NCI-H510A (cell line): Measurements from ENCODE around the gene FSHR.

ENCODE experiments used
- DNase-seq: peaks from one replicate; lab custom pipeline; 2025; lab: John Stamatoyannopoulos, UW

FSHR gene

DNA sequence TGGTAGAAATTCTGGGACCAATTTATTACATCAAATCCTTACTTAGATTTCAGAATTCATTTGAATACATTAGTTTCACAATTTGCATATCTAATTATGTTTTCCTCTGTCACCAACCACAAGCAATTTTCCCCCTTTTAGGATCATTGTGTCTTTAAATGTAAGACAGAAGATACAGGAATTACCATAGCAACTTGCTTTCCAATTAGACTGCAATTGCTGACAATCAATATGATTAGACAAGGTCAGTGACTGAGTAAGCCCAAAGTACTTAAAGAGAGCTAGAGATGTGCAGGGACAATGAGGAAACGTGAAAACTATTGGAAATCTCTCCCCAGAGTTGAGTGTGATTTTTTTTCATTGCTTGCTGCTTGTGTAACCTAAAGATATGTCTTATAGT, 121.4 kb downstream of the FSHR start:
- no peak for DNase-seq

DNA sequence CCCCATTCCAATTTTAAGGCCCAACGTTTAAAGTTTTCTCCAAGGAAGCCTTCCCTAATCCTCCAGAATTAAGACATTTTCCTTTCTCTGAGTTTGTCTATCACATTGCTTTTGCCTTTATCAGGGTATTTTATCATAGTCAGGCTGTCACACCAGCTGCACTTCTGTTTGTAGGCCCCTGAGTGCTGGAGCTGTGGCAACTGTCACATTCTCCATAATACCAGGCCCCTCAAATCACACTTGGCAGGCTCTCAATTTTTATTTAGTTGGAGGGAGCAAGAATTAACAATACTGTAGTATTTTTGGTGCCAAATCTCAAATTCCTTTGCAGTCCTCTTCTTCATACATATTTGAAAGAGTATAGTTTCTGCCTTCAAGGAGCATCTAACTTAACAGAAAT, 122.2 kb downstream of the FSHR start:
- no peak for DNase-seq

DNA sequence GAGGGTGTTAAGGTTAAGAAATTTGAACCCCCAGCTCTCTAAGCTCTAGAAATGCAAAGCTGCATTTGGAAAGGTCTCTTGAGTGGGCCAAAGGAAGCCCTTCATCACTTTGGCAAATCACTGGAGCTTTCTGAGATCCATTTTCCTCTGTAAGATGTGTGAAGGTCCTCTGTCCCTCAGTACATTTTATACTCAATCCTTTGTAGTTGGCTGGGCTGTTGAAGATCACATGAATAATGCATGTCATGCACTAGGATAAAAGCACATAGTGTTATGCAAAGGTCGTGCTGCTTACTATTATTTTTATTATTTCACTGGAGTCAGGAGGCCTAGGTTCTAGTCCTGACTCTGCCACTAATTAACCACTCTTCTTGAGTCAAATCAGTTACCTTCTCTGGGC, 124.9 kb downstream of the FSHR start:
- DNase-seq: no peak

DNA sequence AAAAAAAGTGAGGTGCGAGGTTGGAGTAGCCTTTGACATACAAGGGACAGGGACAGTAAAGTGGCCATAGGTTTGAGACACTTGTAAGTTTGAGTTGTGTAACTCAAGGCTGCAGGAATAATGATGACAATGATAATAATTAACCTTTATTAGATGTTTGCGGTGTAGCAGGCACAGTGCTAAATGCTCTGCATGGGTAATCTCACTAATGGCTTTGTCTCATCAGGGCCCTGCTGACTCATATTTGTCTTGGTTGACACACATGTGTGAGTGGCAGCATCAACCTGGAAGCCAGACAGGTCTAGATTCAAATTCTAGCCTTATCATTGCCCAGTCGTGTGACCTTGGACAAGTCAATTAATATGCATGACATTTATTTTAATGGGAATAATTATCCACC, 126.2 kb downstream of the FSHR start:
- DNase-seq: no peak

DNA sequence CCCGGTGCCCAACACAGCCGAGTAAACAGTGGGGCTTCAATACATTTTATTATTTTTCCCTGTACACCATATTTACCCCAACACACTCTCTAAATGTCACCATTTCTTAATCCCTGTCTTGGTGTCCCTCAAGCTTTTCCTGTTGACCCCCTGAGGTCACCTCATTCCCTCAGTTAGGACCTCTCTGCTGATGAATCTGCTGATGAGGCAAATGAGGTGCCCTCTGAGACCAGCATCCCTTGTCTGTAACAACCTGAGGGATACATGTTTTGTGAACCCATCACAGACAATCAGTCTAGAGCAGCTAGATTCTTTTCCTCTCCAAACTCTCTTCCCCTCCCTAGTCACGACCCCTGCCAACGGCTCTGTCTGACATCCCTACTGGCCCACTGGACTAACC, 127.6 kb downstream of the FSHR start:
- no peak for DNase-seq

DNA sequence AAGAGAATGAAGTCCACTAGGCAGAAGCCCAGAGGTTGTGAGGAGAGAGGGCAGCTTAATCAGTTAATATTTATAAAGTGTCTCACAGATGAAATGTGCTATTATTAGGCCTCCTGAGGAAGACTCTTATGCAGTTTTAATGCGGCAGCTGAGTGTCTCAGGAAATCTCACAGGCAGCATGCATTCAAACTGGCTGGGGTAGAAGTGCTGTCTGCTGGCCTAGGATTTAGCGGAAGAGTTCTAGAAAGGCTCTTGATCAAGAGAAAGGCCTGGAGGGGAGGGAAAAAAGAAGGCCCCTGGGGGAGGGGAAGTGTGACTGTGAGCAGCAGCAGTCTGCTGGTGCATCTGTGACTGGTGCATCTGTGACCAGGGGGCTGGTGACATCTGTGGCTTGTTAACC, 133.0 kb downstream of the FSHR start:
- DNase-seq: no peak

DNA sequence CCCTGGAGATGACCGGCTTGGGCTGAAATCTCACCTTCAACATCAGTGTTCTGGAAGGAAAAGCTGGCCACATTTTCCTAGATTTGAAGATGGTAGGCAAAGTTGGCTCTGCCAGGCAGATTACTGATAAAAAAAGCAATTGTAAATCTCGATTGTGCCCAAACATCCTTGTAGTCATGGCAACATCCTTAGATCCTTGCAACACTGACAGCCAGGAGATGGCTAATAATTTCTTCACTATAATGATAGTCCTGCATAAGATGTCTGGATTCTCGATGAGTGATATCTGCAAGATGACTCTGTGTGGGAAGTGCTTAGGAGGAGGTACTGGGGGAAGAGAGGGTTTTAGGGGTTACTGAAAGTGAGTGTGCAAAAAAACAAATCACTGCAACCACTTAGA, 149.1 kb downstream of the FSHR start:
- DNase-seq: no peak

DNA sequence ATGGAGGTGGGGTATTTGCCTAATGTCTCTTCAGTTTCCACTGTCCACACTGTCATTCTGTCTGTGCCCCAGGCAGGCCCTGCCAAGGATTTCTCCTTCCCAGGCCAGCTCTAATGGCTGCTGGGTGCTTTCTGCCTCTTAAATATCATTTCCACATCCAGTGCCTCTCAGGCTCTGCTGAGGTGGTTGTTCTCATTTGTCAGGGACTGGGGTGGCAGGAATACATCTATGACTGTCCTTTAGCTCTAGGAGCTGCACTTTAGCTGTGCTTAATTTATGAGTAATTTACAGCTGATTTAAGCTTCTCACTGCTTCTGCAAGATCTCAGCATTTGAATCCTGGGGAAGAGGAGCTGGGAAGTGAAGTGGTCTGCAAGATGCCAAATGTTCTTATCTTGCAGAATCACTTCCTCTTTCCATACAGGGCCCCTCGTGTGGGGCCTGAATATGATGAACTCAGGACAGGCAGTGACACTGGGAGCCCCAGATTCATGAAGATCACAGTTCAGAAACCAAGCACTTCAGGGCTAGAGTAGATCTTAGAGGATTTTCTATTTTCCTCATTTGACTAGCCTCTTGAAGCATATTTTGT, 150.2 kb downstream of the FSHR start:
- no peak for DNase-seq

DNA sequence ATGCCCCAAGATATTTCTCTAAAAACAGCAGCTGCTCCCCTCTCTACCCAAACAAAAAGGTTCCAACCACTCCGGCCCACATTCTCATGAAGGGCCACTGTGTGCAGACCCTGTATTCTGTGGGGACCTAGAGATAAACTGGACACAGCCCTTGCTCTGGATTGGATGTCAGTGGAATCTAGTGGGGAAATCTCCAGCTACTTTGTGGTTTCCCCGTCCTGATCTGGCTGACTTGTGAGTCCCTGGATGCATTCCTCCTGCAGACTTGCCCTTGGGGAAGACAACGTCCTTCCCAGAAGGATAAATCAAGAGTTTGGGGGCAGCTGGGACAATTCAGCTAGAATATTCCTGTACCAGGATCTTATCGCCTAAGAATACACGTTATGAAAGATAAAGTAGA, 151.1 kb downstream of the FSHR start:
- DNase-seq: no peak

DNA sequence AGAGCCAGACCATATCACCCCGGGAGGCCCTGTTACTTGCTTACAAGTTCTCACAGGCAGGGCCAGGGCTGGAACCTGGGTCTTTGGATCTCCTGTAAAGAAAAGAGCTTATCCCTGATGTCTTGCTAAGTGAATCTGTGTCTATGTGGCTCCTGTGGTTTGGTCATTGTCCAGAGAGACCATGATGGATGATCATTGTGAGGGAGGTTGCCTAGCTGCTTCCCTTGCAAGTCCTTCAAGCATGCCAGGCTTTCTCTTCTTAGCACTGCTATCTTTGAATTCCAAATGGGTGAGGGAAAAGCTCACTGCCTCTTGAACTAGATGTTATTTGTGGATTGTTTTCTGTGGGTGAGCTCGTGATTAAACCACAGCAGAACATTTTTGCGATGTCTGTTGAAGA, 151.6 kb downstream of the FSHR start:
- no peak for DNase-seq

DNA sequence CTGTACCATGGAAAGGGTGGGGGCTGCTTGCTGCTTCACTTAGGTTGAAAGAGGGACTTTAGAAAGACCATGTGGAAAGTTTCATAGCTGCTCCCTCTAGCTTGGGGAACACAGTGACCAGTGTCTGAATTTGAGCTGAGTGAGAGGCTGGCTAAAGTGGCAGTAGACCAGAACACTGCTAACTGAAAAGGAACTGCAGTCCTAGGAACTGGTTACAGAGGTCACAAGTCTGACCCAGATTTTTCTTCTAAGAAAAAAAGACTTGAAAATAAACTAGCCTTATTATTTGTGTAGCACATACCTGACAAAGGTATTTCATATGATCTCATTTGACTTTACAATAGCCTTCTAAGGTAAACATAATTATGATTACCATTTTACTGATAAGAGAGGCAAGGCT, 153.6 kb downstream of the FSHR start:
- no peak for DNase-seq

DNA sequence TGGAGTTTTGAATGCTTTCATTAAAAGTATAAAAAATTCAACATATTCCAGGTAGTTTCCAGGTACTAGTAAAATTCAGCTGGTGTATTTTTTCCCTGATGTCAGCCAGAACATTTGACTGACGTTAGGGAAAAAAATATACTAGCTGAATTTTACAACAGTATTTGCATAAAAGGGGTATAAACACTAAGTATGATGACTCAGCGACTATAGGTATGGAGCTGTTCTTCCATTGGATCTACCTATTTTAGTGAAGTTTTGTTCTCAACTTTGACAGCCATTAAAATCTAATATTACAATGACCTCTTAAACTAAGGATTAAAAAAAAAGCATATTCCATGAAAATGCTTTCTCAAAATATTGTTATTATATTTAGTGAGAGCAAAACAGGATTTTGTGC, 155.9 kb downstream of the FSHR start:
- DNase-seq: no peak

DNA sequence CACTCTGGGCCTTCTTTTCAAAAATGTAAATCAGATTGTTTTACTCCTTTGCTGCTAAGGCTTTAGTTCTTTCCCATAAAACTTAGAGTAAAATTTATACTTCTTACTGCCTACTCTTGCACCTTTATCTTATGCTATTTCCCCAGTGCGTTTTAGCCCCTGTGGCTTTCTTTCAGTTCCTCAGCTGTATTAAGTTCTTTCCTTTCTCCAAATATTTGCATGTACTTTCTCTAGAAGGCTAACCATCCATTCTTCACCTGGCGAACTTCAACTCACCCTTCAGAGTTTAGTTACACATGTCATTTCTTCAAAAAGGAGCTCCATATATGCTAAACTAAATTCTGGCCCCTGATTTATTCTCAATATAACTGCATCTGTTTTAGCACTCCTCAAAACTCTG, 160.7 kb downstream of the FSHR start:
- no peak for DNase-seq

DNA sequence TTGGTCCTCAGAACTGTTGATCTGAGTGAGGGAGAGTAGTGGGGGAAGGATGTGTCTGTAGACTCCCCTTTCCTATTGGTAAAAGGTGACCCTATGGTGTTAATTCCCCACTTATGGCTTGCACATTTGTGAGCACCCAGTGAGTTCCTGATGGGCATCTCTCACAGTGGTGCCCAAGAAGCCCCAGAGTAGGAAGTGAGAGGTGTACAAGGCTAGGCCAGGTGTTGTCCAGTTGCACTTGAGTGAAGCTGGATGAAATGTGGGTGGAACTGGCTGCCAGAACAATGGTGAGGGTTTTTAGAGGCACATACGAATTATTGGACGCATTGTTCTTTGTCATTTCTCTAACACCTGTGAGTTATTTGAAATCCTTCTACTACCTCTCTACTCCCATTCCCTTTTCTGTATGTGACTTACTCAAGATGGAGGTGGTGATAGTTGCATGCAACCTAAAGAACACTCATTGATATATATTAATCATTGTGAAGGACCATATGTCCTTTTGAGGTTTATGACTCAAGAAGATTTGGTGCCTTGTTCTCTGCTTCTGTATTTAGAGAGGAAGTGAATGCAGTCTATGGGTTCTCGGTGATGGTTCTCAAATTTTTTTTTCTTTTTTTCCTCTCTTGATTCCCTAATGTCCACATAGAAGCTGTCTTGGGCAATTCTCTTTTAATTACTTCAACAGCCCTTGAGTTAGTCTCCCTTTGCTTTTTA, 162.7 kb downstream of the FSHR start:
- no peak for DNase-seq

DNA sequence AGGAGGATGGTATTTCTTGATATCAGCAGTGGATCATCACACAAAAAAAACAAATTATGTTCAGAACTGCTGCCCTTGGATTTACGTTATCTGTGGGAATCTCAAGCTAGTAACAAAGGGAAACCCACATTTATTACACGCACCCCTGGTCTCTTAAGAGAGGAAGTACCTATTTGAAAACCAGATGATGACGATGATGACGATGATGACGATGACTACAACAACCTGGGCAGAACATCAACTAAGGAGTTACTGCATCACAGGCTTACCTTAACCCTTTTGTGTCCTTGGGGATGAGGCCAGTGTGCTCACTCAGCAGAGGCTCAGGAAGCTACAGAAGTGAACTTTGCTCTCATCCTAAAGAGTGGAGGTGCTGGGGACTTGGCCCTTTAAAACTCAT, 169.4 kb downstream of the FSHR start:
- DNase-seq: no peak

DNA sequence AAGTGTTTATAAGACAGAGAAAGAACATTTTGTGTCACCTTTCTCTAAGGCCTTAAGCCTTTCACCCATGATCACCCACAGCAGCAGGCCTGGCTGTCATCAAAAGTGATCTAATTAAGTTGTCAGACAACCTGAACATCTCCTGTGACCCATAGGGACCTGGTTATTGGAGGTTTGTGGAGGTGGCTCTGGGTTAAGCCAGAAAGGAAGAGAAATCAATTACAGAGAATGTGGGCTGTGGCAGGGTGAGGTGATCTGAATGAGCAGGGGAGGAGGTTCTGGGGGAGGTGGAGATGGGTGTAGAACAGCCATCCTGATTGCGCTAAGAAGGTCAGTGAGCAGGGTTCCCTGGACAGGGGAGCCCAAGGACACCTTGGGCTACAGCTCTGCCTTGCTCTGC, 170.8 kb downstream of the FSHR start:
- DNase-seq: no peak

DNA sequence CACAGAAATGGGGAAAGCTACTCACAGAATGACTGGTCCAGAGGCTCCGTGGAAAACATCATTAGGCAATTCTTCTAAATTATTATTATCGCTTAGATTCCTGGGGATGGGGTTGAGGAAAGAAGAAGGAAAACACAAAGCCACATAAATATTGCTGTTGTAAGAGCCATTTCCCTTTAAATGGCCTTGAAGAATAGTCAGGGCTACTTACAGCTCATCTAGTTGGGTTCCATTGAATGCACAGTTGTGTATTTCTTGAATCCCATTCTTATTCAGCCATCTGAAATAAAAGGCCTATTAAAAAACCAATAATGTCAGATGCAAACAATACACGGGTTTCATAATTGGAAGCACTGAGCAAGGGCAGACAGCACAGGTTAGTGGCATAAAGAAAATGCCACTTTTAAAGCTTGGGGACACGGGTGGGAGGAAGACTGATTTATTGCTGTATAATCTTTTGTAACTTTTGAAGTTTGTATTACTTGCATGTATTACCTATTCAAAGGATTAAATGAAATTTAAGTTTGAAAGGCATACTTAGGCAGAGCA, 171.4 kb downstream of the FSHR start:
- DNase-seq: no peak

DNA sequence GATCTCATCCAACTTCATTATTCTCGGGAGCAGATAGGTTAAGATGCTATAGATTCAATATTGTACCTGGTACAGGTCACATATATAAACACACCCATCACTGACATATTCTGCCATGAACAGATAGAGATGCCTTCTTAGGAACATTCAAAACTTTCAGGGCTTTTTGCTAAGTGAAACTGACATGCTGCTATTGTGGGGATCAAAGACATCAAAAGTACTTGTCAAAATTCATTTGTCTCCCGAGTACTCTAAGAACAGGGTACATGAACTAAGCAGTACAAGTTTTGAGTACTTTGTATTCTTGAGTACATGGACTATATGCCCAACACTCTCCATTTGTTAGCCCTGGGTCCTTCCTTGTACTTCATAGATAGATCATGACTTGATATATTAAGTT, 173.5 kb downstream of the FSHR start:
- no peak for DNase-seq

DNA sequence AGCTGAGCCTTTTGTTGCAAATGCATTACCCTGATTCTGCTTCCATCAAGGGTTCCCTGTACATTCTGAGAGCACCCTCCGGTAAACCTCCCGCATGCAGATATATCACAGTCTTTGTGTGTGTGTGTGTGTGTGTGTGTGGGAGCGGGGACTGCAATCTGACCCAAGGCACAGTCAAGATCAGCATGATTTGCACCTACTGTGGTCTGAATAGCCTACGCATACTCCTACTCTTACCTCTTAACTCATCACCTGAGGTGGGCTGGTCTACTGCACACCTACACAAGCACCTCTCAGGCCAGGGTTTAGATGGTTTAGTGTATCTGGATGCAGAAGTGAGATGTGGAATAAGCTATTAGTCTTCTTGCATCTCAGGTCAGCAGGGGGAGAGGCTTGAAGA, 174.6 kb downstream of the FSHR start:
- no peak for DNase-seq

DNA sequence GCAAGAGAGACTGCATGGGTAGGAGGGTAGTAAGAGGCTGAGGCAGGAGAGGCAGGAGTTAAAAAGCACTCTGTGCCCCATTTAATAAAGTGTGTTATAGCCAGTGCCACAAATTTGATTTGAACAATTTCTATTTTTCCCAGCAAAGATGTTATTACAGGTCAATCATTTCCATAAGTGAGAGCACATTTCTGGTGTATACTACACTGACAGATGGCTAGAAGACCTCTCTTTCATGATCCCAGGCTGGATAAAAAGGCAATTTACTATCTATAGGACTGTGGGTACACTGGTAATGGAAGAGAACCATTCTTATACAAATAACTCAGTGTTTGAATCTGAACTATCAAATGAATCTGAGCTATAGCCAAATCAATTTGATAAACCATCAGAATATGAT, 176.2 kb downstream of the FSHR start:
- DNase-seq: no peak

DNA sequence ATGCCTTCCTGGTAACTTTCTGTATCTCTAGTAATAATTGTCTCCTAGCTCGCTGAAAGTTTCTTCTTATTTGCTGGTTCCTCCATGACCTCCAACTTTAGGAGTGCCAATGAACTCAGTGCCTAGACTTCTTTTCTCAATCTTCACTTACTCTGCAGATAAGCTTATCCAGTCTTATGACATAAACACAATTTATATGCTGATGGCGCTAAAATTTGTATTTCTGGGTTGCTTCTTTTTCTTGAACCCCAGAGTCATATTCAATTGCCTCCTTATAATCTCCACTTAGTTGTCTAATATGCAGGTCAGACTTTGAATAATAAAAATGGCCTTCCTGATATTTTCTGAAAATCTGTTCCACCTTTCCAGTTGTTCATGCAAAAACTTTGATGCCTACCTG, 182.5 kb downstream of the FSHR start:
- DNase-seq: no peak

DNA sequence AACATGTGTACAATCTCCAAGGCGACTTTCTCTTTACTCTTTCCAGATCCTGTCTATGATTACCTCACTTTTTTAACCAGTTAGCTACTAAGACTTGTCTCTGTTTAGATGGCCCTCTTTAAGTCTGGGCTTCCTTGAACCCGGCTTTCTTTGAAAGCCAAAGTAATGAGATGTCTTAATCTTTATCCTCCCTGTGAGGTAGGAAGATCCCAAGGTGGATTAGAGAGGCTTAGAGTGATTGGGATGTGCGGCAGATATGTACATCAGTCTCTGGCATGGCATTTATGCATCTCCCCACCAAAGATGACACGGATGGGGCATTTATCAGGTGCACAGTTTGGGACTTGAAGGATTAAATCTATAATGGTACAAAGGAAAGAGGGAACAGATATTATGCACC, 186.3 kb downstream of the FSHR start:
- no peak for DNase-seq

DNA sequence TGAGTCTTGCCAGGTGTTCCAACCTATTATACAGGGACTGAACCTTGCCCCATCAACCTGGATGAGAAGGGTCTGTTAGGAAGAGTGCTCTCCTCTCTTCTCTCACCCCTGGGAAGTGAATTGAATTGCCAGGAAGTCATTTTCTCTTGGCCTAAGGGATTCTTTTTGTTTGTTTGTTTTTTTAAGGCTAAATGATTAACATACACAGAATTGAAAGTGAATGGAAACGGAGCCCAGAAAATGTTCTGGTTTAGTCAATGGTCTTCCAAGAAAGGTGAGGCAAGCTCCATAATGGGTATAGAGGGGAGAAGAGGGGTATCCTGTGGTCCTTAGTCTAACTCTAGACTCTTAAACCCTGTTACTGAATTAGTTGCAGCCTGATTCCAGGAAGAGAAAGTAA, 189.1 kb downstream of the FSHR start:
- no peak for DNase-seq

DNA sequence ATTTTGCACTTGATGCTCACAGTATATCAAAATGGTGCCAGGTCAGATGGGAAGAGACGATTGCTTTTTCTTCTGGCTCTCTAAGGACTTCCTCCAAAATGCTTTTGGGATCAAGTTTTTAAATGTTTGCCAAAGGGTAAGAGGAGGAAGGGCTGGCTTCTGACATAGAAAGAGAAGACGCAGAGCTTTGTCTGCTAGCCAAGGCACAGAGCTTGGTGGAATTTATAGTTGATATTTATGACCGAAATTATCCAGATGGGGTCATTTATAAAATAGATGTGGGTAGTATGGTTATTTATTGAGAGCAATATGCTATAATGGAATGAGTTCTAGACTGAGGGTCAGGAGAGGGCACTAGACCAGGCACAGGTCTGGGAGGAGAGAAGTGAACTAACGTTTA, 193.3 kb downstream of the FSHR start:
- DNase-seq: no peak
